Mesothelial cell of epicardium (in vitro differentiated cells): Measurements from ENCODE around the gene CBLB. TPM values are rescaled to one million over a fixed set of nuclear protein-coding genes. Genes with fewer than 3 reads are reported as not detected.

ENCODE experiments used
- DNase-seq, 2 experiments: peaks; one replicate each; pipeline ENCODE4 v3.0.0; 2021; ENCODE audit warnings: low spot score in 2 of 2; ENCODE audit not compliant: unreplicated experiment in 2 of 2
- H3K27ac Mint-ChIP-seq: 2 replicates; pipeline ENCODE4 v1.8.0; 2021; ENCODE audit warnings: mixed read lengths
- H3K27me3 Mint-ChIP-seq: 2 replicates; pipeline ENCODE4 v1.8.0; 2021; ENCODE audit warnings: low read depth, mixed read lengths
- H3K36me3 Mint-ChIP-seq: 2 replicates; pipeline ENCODE4 v1.8.0; 2021; ENCODE audit warnings: mixed read lengths
- H3K4me1 Mint-ChIP-seq: 2 replicates; pipeline ENCODE4 v1.8.0; 2021; ENCODE audit warnings: mixed read lengths
- H3K4me3 Mint-ChIP-seq: 2 replicates; pipeline ENCODE4 v1.8.0; 2021; ENCODE audit warnings: mild to moderate bottlenecking, moderate library complexity, mixed read lengths
- H3K9me3 Mint-ChIP-seq: 2 replicates; pipeline ENCODE4 v1.8.0; 2021; ENCODE audit warnings: mixed read lengths
- CTCF ChIP-seq: fragments of 200-600 bp; sonication (generic); IDR thresholded peaks from one replicate; pipeline ENCODE4 v1.5.0; 2021; ENCODE audit warnings: antibody characterized with exemption; ENCODE audit not compliant: unreplicated experiment
- total RNA-seq: library from RNA; stranded (reverse); gene quantifications from 3 replicates; pipeline ENCODE4 v1.2.1, GENCODE V29; 2021

Gene CBLB
- total RNA-seq, result 101 to 116 TPM (median 108 TPM) in 3 replicates

- H3K4me1 Mint-ChIP-seq, result peaks cover 54% of the 10 kb centered on the region
- H3K4me3 Mint-ChIP-seq, result peak within 1 kb of the TSS; percentile 98
- H3K36me3 Mint-ChIP-seq, result peaks cover 6% of the 10 kb centered on the region
- peak; percentile 79 to 85 for DNase-seq
- H3K27me3 Mint-ChIP-seq, result no peaks in the 10 kb centered on the region
- H3K27ac Mint-ChIP-seq, result peak within 1 kb of the TSS; percentile 100
- no peaks in the 10 kb centered on the region for H3K9me3 Mint-ChIP-seq
- no peak for TF ChIP-seq CTCF
Observed at GRCh38 chr3:105868742-105869530, at the start of gene CBLB. Gene CBLB, minus strand, starts transcription at chr3:105869012. Its CDS starts 1,435 bp downstream, at chr3:105867577.

- H3K4me3 Mint-ChIP-seq, result no peak overlapping the region
- no peak for TF ChIP-seq CTCF
- no peaks in the 10 kb centered on the region for H3K27me3 Mint-ChIP-seq
- DNase-seq, result no peak
- H3K4me1 Mint-ChIP-seq, result no peaks in the 10 kb centered on the region
- peaks cover 53% of the 10 kb centered on the region for H3K9me3 Mint-ChIP-seq
- H3K27ac Mint-ChIP-seq, result no peak overlapping the region
- peaks cover 11% of the 10 kb centered on the region for H3K36me3 Mint-ChIP-seq
Observed at GRCh38 chr3:105916767-105917166, 48.0 kb upstream of the CBLB start.

GRCh38 chr3:105915524-105915923, 46.7 kb upstream of the CBLB start:
- no peak overlapping the region for H3K27ac Mint-ChIP-seq
- no peak for TF ChIP-seq CTCF
- H3K36me3 Mint-ChIP-seq, result peaks cover 8% of the 10 kb centered on the region
- DNase-seq, result no peak
- no peak overlapping the region for H3K4me3 Mint-ChIP-seq
- peaks cover 42% of the 10 kb centered on the region for H3K9me3 Mint-ChIP-seq
- no peaks in the 10 kb centered on the region for H3K27me3 Mint-ChIP-seq
- no peaks in the 10 kb centered on the region for H3K4me1 Mint-ChIP-seq

- Mint-ChIP-seq H3K36me3 (peaks cover 8% of the 10 kb centered on the region), H3K4me1 (no peaks in the 10 kb centered on the region), H3K27ac (no peak overlapping the region), H3K27me3 (no peaks in the 10 kb centered on the region), H3K9me3 (peaks cover 30% of the 10 kb centered on the region), H3K4me3 (no peak overlapping the region)
- DNase-seq, result no peak
- TF ChIP-seq CTCF, result no peak
Observed at GRCh38 chr3:105913616-105914015, 44.8 kb upstream of the CBLB start.

- no peak overlapping the region for H3K4me3 Mint-ChIP-seq
- H3K9me3 Mint-ChIP-seq, result peaks cover 23% of the 10 kb centered on the region
- H3K27me3 Mint-ChIP-seq, result no peaks in the 10 kb centered on the region
Observed at GRCh38 chr3:105912891-105913290, 44.1 kb upstream of the CBLB start.

More at GRCh38 chr3:105912891-105913290, 44.1 kb upstream of the CBLB start:
- Mint-ChIP-seq H3K4me1 (peaks cover 1% of the 10 kb centered on the region), H3K27ac (no peak overlapping the region), H3K36me3 (peaks cover 8% of the 10 kb centered on the region)
- no peak for TF ChIP-seq CTCF
- no peak for DNase-seq
